HepG2 (cell line): ENCODE data around the gene CYB5A. TPM values are rescaled to one million over a fixed set of nuclear protein-coding genes. Genes with fewer than 3 reads are reported as not detected.

Experiments used
- HNRNPH1 ChIP-seq: fragments of 200-400 bp; formaldehyde crosslinking; optimal IDR thresholded peaks from 2 replicates; pipeline ENCODE3; 2017; ENCODE audit warnings: mild to moderate bottlenecking, low read depth, low read length
- HOXA9 ChIP-seq: sonication (generic); formaldehyde crosslinking; IDR thresholded peaks from 2 replicates; pipeline ENCODE4 v1.8.1; 2022; ENCODE audit warnings: missing genetic modification reagents, mild to moderate bottlenecking, moderate library complexity, borderline replicate concordance
- IRF2 ChIP-seq: IDR thresholded peaks from 2 replicates; pipeline ENCODE4 v1.6.1; 2018; ENCODE audit warnings: missing genetic modification reagents, missing compliant biosample characterization
- KDM6A ChIP-seq: IDR thresholded peaks from 2 replicates; pipeline ENCODE4 v1.6.1; 2016; ENCODE audit warnings: low read depth
- PITX1 ChIP-seq: sonication (generic); formaldehyde crosslinking; IDR thresholded peaks from 2 replicates; pipeline ENCODE4 v1.5.1; 2020; ENCODE audit warnings: mild to moderate bottlenecking, missing genetic modification reagents
- RERE ChIP-seq: IDR thresholded peaks from 2 replicates; pipeline ENCODE4 v1.6.1; 2016; ENCODE audit warnings: low read depth, missing genetic modification reagents, missing compliant biosample characterization
- THAP9 ChIP-seq: sonication (generic); formaldehyde crosslinking; IDR thresholded peaks from 2 replicates; pipeline ENCODE4; 2020; ENCODE audit warnings: missing genetic modification reagents, mild to moderate bottlenecking, borderline replicate concordance
- TSC22D2 ChIP-seq: sonication (generic); formaldehyde crosslinking; IDR thresholded peaks from 2 replicates; pipeline ENCODE4 v1.5.1; 2020; ENCODE audit warnings: missing genetic modification reagents, mild to moderate bottlenecking, borderline replicate concordance
- ZNF143 ChIP-seq: sonication (generic); formaldehyde crosslinking; IDR thresholded peaks from 2 replicates; pipeline ENCODE4 v1.4.0; 2020; ENCODE audit warnings: missing genetic modification reagents
- ZNF646 ChIP-seq: sonication (generic); formaldehyde crosslinking; IDR thresholded peaks from 2 replicates; pipeline ENCODE4 v1.9.0; 2021; ENCODE audit warnings: mild to moderate bottlenecking, missing genetic modification reagents
- ZNF691 ChIP-seq: sonication (generic); formaldehyde crosslinking; IDR thresholded peaks from 2 replicates; pipeline ENCODE4 v1.4.0; 2020; ENCODE audit warnings: missing genetic modification reagents, low read depth, mild to moderate bottlenecking, borderline replicate concordance
- ZSCAN22 ChIP-seq: sonication (generic); formaldehyde crosslinking; IDR thresholded peaks from 2 replicates; pipeline ENCODE4 v1.4.0; 2020; ENCODE audit warnings: mild to moderate bottlenecking, missing genetic modification reagents
- polyA plus RNA-seq, 8 experiments: library from polyadenylated mRNA; depleted of rRNA in 3 of 8; stranded (reverse) in 7 of 8; unstranded in 1 of 8; fragments of >200 nt; fragmentation: Illumina TruSeq in 4 of 8; extraction: Trizol in 4 of 8; gene quantifications; 2 replicates each; pipeline versions ENCODE4 v1.2.1 to v1.2.3, GENCODE V29; 2011 to 2016; ENCODE audit warnings: low read depth in 4 of 8, missing spikeins in 1 of 8, mixed read lengths in 1 of 8; ENCODE audit not compliant: insufficient read depth in 1 of 8
- total RNA-seq, 5 experiments: library from RNA; depleted of rRNA; stranded (reverse); fragments of >200 nt; fragmentation: Illumina TruSeq; extraction: Trizol; gene quantifications; 2 replicates each; pipeline ENCODE4 v1.2.3, GENCODE V29; 2016; ENCODE audit warnings: low read depth in 1 of 5

Gene CYB5A
- total and polyA plus RNA-seq, 2 of the 13 experiments (the other 11 are each of a cell fraction or from before 2014, with no cell fraction given) = 215 to 356 TPM

GRCh38 chr18:74266161-74266560 is 25.6 kb downstream of the CYB5A start (continued):
- TF ChIP-seq RERE (CRISPR knock-in tag) (no peak), ZNF143 (CRISPR knock-in tag) (no peak), THAP9 (no peak), PITX1 (CRISPR knock-in tag) (no peak), ZSCAN22 (no peak), HNRNPH1 (no peak), ZNF691 (CRISPR knock-in tag) (no peak), HOXA9 (CRISPR knock-in tag) (no peak), ZNF646 (CRISPR knock-in tag) (peak; percentile 70; the same call in 1 of the 2 replicates), IRF2 (no peak), KDM6A (CRISPR knock-in tag) (no peak), TSC22D2 (CRISPR knock-in tag) (no peak)
